Measurements from ENCODE around the gene TPCN1.
A peak's percentile ranks its signal among the peaks of the same experiment; 100 is the strongest.
"Not testable (repeated sequence)": the region's sequence is repeated elsewhere in the genome, so short reads cannot be mapped to it uniquely, and the experiment has no call there.

The TPCN1 gene

GRCh38 chr12:113197518-113198077 is 23.7 kb upstream of the TPCN1 start:
- DNase-seq, result no peak

GRCh38 chr12:113198296-113198695 is 23.0 kb upstream of the TPCN1 start:
- DNase-seq, result no peak

- DNase-seq, result no peak
These were observed 21.1 kb upstream of the TPCN1 start for GRCh38 chr12:113200021-113200797.

DNA sequence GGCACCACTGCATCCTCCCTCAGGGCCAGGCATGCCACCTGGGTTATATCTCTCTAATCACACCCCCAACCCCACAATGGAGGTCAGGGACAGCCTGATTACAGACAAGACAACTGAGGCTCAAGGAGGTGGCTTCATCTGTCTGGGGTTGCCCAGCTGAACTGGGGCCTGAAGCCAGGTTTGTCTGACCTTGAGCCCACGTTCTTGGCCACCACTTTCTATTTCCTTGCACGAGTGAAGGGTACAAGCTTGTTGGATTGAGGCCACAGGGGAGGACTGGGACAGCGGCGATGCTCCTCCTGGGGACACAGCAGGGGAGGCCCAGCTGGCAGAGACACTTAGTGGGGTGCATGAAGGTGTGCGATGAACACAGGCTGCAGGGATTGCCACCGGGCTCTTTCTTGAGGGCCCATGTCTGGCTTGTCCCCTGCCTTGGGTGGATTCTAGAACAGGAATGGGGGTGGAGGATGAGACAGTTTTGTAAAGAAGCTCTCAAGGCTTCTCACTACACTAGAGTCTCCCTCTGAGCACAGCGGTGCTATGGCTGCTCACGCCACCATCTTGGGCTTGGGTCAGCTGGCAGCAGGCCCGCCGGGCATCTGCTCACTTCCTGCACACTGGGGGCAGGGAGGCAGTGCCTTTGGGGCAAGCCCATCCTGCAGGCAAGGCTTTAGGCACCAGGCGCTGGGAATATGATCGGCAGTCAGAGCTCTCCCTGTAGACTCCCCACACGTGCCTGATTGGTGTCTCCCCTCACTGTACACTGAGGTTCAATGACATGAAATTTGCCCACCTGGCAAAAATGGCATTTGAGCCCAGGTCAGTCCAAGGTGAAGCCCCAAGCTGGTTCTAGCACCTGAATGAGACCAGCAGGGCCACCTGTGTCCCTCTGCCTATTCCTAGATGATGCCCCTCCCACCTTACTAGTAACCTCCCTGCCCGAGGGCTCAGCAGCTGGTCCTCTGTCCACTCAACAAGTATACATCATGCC is 19.8 kb upstream of the TPCN1 start:
- no peak for DNase-seq

DNA sequence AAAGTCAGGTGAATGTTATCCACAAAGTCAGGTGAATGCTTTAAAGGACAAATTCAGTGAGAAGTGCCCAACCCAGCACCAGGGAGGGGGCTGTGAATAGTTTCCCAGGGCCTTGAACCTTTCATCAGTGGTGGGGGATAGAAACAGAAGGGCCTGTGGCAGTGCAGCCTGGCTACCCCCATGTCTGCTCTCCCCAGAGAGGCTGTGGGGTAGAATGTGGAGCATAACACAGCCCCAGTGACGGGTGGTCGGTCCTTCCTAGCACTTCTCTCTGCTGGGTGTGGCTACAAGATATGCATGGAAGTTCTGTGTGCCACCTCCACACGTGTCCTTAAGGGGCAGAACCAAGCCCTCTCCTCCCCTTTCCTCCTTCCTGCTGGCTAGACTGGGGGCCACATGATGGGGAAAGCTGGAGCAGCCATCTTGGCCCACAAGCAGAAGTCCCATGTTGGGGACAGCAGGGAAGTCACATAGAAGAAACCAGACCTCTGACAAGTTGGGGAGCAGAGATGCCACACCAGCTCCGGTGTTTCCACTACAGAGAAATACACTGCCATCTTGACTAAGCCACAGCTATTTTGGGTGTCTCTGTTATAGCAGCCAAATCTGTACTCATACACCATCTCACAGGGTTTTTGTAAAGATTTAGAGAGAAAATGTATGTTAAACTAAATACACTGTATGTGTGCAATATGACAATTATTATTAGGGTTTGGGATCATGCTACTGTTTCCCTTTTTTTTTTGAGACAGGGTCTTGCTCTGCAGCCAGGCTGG is 18.8 kb upstream of the TPCN1 start:
- no peak for DNase-seq

GRCh38 chr12:113203852-113204760 is 17.2 kb upstream of the TPCN1 start:
- DNase-seq, result no peak

GRCh38 chr12:113204804-113205203 is 16.5 kb upstream of the TPCN1 start:
- DNase-seq, result no peak

DNA sequence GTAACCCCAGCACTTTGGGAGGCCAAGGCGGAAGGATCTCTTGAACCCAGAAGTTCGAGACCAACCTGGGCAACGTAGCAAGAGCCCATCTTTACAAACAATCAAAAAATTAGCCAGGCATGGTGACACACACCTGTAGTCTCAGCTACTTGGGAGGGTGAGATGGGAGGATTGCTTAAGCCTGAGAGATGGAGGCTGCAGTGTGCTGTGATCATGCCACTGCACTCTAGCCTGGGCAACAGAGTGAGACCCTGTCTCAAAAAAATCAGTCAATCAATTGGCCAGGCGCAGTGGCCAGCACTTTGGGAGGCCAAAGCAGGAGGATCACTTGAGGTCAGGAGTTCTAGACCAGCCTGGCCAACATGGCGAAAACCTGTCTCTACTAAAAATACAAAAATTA is 14.5 kb upstream of the TPCN1 start:
- not testable (repeated sequence) for DNase-seq

DNA sequence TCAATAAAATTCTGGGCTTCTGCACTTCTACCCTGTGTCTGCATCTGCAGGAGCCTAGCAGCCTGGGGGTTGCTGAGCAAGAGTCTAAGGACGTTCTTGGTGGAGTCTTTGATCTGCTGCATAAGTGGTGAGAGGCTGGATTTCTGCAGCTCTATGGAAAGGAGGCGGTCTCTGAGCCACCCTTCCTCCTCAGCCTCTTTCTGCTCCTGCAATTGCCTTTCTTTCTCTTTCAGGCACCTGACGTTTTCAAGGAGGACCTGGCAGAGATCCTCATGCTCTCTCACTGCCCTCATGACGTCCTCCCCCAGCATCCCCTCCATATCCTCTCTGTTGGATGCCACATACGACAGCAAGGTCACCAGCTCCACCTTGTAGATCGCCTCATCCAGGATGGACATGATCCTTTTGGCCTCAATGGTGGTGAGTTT is 13.6 kb upstream of the TPCN1 start:
- peak; percentile 19 for DNase-seq

GRCh38 chr12:113208041-113208934 is 13.0 kb upstream of the TPCN1 start:
- peak; percentile 67 for DNase-seq

- no peak for DNase-seq
These were observed 10.1 kb upstream of the TPCN1 start for GRCh38 chr12:113211160-113211559.

DNA sequence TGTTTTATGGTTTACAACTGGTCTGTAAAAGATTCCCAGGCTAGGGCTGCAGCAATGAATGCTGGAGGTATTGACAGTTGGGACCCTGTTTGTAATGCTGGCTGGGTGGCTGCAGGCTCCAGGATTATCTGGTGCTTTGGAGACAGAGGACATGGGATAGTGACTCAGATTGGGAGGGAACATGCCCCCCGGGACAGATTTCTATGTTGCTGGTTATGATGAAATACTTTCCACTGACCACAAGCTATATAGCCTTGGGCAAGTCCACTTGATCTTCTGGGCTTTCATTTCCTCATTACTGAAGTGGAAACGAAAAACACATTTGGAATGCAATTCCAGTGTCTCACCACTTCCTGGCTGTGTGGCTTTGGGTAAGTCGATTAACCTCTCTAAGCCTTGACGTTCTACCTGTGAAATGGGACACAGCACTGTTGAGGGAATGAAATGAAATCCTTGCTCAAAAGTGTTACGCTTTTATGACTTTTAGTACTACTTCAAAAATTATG is 6.3 kb upstream of the TPCN1 start:
- DNase-seq, result peak; percentile 13

GRCh38 chr12:113216027-113216426 is 5.2 kb upstream of the TPCN1 start:
- no peak for DNase-seq

DNA sequence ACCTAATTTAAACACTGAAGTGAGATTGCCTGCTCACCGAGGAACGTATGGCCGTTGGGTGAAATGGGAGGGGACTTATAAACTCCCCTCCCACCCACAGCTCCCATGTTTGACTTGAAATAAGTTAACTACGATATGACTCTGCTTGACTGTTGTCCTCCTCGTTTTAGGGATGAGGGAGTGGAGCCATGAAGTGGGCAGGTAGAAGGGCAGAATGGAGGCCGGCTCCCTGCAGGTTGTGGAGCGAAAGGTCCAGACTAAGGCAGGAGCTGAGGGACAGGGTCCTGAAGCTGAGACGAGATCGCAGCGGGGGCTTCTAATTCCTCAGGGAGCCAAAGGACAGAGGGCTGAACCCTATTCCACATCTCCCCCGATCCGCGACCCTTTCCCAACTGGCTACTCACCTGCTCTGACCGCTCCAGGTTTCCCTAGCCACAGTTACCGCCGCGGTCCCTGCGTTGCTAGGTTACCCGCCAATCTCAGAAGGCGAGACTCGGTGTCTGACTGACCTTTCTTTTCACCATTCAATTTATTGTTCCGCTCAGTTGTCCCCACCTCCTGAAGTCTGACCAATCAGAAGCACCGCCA is 577 bp upstream of the TPCN1 start:
- DNase-seq, result no peak

- no peak for DNase-seq
These were observed 899 bp downstream of the TPCN1 start for GRCh38 chr12:113221997-113222729.

DNA sequence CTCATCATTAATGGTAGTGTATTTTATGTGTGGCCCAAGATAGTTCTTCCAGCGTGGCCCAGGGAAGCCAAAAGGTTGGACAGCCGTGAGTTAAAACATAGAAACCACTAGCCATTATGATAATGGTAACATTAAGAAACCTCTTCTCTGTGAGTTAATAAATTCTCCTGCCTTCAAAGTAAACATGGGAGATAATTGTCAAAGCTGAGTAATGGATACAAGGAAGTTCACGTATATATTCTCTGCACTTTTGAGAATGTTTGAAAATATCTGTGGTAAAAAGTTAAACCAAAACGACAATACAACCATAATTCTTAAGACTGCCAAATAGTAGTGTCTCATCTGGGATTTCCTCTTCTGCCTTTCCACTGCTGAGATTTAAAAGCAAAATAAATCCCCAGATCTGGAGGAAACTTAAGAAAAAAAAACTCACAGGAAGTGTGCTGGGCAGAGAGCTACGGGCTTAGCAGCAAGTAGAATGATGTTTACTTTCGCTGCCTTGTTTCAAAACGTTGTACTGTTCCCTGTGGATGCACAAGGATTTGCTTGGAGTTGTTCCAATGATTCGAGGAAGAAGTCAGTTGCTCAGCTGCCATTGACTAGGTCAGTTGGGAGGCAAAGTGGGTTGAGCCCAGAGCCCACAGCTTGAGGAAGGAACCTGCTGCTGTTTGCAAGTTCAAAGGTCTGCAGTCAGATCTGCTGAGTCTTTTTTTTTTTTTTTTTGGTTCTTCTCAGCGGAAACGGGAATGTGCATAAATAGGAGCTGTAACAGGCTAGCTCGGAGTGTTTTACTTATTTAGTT is 1.7 kb downstream of the TPCN1 start:
- DNase-seq, result peak; percentile 4

DNA sequence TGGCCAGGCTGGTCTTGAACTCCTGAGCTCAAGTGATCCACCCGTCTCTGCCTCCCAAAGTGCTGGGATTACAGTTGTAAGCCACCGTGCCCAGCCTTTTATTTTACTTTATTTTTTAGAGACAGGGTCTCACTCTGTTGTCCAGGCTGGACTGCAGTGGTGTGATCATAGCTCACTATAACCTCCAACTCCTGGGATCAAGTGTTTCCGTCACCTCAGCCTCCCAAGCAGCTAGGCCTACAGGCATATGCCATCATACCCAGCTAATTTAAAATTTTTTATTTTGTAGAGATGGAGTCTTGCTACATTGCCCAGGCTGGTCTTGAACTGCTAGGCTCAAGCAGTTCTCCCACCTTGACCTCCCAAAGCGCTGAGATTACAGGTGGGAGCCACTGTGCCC is 3.7 kb downstream of the TPCN1 start:
- no peak for DNase-seq
